ENCODE results near the gene CACNA2D3. TPM values are rescaled to one million over a fixed set of nuclear protein-coding genes. Genes with fewer than 3 reads are reported as not detected.

The CACNA2D3 gene
- total and polyA plus RNA-seq, 12 donors: 0.26 to 13.7 (median 2.8) TPM; not detected in 1

- 68 to 74% (median 71%) methylated on average over 5 of the region's 5 CpGs for WGBS, 4 donors
- no peak for DNase-seq
- Histone ChIP-seq H3K9me3 (replicated peaks in 1 of 3) (no peaks in the 10 kb centered on the region), H3K27me3 (peaks cover 5% of the 10 kb centered on the region), H3K27ac (no peak overlapping the region), H3K4me3 (no peak overlapping the region), H3K36me3 (replicated peaks in 1 of 2) (no peaks in the 10 kb centered on the region), H3K4me1 (replicated peaks in 1 of 2) (no peaks in the 10 kb centered on the region)
- TF ChIP-seq POLR2A (IDR thresholded peaks at IDR 0.05): no peak
- TF ChIP-seq, protein P1, sequence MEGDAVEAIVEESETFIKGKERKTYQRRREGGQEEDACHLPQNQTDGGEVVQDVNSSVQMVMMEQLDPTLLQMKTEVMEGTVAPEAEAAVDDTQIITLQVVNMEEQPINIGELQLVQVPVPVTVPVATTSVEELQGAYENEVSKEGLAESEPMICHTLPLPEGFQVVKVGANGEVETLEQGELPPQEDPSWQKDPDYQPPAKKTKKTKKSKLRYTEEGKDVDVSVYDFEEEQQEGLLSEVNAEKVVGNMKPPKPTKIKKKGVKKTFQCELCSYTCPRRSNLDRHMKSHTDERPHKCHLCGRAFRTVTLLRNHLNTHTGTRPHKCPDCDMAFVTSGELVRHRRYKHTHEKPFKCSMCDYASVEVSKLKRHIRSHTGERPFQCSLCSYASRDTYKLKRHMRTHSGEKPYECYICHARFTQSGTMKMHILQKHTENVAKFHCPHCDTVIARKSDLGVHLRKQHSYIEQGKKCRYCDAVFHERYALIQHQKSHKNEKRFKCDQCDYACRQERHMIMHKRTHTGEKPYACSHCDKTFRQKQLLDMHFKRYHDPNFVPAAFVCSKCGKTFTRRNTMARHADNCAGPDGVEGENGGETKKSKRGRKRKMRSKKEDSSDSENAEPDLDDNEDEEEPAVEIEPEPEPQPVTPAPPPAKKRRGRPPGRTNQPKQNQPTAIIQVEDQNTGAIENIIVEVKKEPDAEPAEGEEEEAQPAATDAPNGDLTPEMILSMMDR (IDR thresholded peaks at IDR 0.05): no peak
- intact Hi-C loops (cut with DNase I): no loop called here
Measured at GRCh38 chr3:54845551-54845950, 723.2 kb downstream of the CACNA2D3 start.

- Histone ChIP-seq H3K4me3 (no peak overlapping the region), H3K27ac (no peak overlapping the region), H3K36me3 (replicated peaks in 1 of 2) (no peaks in the 10 kb centered on the region), H3K27me3 (peaks cover 5% of the 10 kb centered on the region), H3K9me3 (replicated peaks in 1 of 3) (no peaks in the 10 kb centered on the region), H3K4me1 (replicated peaks in 1 of 2) (no peaks in the 10 kb centered on the region)
- intact Hi-C loops (cut with DNase I): no loop called here
- 36 to 50% (median 40%) methylated on average over 4 of the region's 4 CpGs for WGBS, 4 donors
- TF ChIP-seq, protein P1 (IDR thresholded peaks at IDR 0.05): no peak
- no peak for TF ChIP-seq POLR2A (IDR thresholded peaks at IDR 0.05)
- DNase-seq: no peak
Measured at GRCh38 chr3:54846119-54846518, 723.8 kb downstream of the CACNA2D3 start.

GRCh38 chr3:54847361-54847760, 725.0 kb downstream of the CACNA2D3 start:
- intact Hi-C loops (cut with DNase I): no loop called here
- Histone ChIP-seq H3K4me1 (replicated peaks in 1 of 2) (no peaks in the 10 kb centered on the region), H3K9me3 (replicated peaks in 1 of 3) (no peaks in the 10 kb centered on the region), H3K27me3 (peaks cover 5% of the 10 kb centered on the region), H3K27ac (no peak overlapping the region), H3K4me3 (no peak overlapping the region), H3K36me3 (replicated peaks in 1 of 2) (no peaks in the 10 kb centered on the region)
- no peak for TF ChIP-seq POLR2A (IDR thresholded peaks at IDR 0.05)
- TF ChIP-seq, protein P1 (IDR thresholded peaks at IDR 0.05): no peak
- WGBS, 4 donors: 78 to 90% (median 86%) methylated on average over 4 of the region's 4 CpGs
- no peak for DNase-seq

DNA sequence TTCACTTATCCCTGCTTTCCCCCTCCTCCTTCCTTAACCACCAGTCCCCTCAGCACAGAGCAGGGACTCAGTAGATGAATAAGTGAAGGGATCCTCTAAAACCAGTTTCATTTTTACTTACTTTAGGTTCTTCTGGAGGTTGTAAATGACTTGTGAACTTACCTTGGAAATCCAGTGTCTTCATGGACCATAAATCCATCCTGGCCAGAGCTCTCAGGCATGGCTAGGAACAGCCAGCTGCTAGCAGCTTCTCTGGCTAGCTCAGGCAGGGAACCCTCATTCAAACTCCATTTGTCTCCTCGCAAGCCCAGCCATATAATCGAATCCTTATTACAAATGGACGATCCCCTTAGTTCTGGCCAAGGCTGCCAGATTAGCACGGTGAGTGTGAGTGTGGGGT, 727.0 kb downstream of the CACNA2D3 start:
- DNase-seq: no peak
- H3K4me1 ChIP-seq (replicated peaks in 1 of 2): peaks cover 0 to 5% of the 10 kb centered on the region in 2 donors
- 67 to 86% (median 80%) methylated on average over 4 of the region's 4 CpGs for WGBS, 4 donors
- H3K27ac ChIP-seq: no peak overlapping the region
- no peaks in the 10 kb centered on the region for H3K36me3 ChIP-seq (replicated peaks in 1 of 2)
- H3K27me3 ChIP-seq: peaks cover 5% of the 10 kb centered on the region
- no peak overlapping the region for H3K4me3 ChIP-seq
- no peaks in the 10 kb centered on the region for H3K9me3 ChIP-seq (replicated peaks in 1 of 3)
- TF ChIP-seq, protein P1 (IDR thresholded peaks at IDR 0.05): no peak
- TF ChIP-seq POLR2A (IDR thresholded peaks at IDR 0.05): no peak
- intact Hi-C loops (cut with DNase I): no loop called here
